GM21786 (cell line): ENCODE results near the gene C17orf114.

ENCODE experiments used
- ATAC-seq: cut with Tn5 transposase; IDR thresholded peaks from one replicate; pipeline ENCODE4 v1.9.1; 2021; ENCODE audit not compliant: unreplicated experiment

Gene C17orf114

GRCh38 chr17:4802228-4802627 lies at the start of gene C17orf114:
TSS of gene C17orf114 (minus strand) at chr17:4802328.
- ATAC-seq = no peak

GRCh38 chr17:4851084-4851483 lies 49.0 kb upstream of the C17orf114 start:
- no peak for ATAC-seq

GRCh38 chr17:4850246-4850645 lies 48.1 kb upstream of the C17orf114 start:
- ATAC-seq = no peak

GRCh38 chr17:4849011-4849536 lies 46.9 kb upstream of the C17orf114 start:
- ATAC-seq = no peak

- ATAC-seq = no peak
Measured at GRCh38 chr17:4846635-4847390, 44.7 kb upstream of the C17orf114 start.

GRCh38 chr17:4845118-4845517 lies 43.0 kb upstream of the C17orf114 start:
- no peak for ATAC-seq

GRCh38 chr17:4843321-4844000 lies 41.3 kb upstream of the C17orf114 start:
- no peak for ATAC-seq

GRCh38 chr17:4842376-4842775 lies 40.2 kb upstream of the C17orf114 start:
- ATAC-seq = no peak

GRCh38 chr17:4840893-4841242 lies 38.7 kb upstream of the C17orf114 start:
- no peak for ATAC-seq

- no peak for ATAC-seq
Measured at GRCh38 chr17:4839965-4840892, 38.1 kb upstream of the C17orf114 start.

- no peak for ATAC-seq
Measured at GRCh38 chr17:4839221-4839620, 37.1 kb upstream of the C17orf114 start.

GRCh38 chr17:4838309-4838785 lies 36.2 kb upstream of the C17orf114 start:
- no peak for ATAC-seq

- ATAC-seq = no peak
Measured at GRCh38 chr17:4837471-4838308, 35.6 kb upstream of the C17orf114 start.

- no peak for ATAC-seq
Measured at GRCh38 chr17:4836221-4836620, 34.1 kb upstream of the C17orf114 start.

GRCh38 chr17:4834681-4835020 lies 32.5 kb upstream of the C17orf114 start:
- no peak for ATAC-seq

- ATAC-seq = no peak
Measured at GRCh38 chr17:4833941-4834680, 32.0 kb upstream of the C17orf114 start.

- ATAC-seq = peak; percentile 72
Measured at GRCh38 chr17:4833178-4833940, 31.2 kb upstream of the C17orf114 start, which contains the start of gene MINK1. TSS of gene MINK1 (plus strand) at chr17:4833340. CDS start at chr17:4833584, 244 bp downstream.

- peak; percentile 6 for ATAC-seq
Measured at GRCh38 chr17:4832829-4833177, 30.7 kb upstream of the C17orf114 start.

- no peak for ATAC-seq
Measured at GRCh38 chr17:4827399-4827798, 25.3 kb upstream of the C17orf114 start.
